K562 (cell line): Measurements from ENCODE around the gene FAM174C. TPM values are rescaled to one million over a fixed set of nuclear protein-coding genes. Genes with fewer than 3 reads are reported as not detected.

Experiments
- ATAC-seq: fragments of 200-7000 bp; cut with Tn5 transposase; 3 replicates; pipeline ENCODE4 v1.9.1; 2020; ENCODE audit warnings: moderate library complexity
- BruUV-seq: library from RNA; stranded (reverse); fragments of 400-500 nt; replicated peaks from 2 replicates; lab custom pipeline; 2021; lab: Mats Ljungman, UMichigan
- CTCF ChIA-PET: fragments of 300-600 bp; formaldehyde crosslinking; extraction: SDS; loops from one replicate; lab custom pipeline; 2021; ENCODE audit warnings: low intra/inter-chr PET ratio; lab: Yijun Ruan, JAX
- POLR2A ChIA-PET: fragments of 300-600, 350-650 bp; sonication (Branson Sonifier 250); formaldehyde crosslinking; extraction: SDS; loops from one replicate; lab custom pipeline; 2021; ENCODE audit warnings: antibody characterized with exemption, inconsistent platforms; lab: Yijun Ruan, JAX
- DNase-seq, 4 experiments: peaks; one replicate each; pipeline versions ENCODE4 v3.0.0 to v3.0.0-alpha.2; 2011 to 2018; ENCODE audit warnings: low spot score in 3 of 4, mixed read lengths in 3 of 4; ENCODE audit errors: extremely low read depth in 1 of 4
- FAIRE-seq: peaks from 2 replicates; lab custom pipeline; 2011; peaks lifted over from hg19 to GRCh38; lab: Jason Lieb, UNC
- H2AFZ ChIP-seq: 2 replicates; pipeline ENCODE4 v1.6.0; 2011; ENCODE audit warnings: low read depth, low read length, control low read depth, inconsistent platforms
- H3K27ac ChIP-seq: fragments of 200-600 bp; 3 replicates; pipeline ENCODE4 v1.8.0; 2011; ENCODE audit warnings: low read depth, mild to moderate bottlenecking, control low read depth, inconsistent platforms, low read length, moderate library complexity, mixed read lengths; ENCODE audit errors: extremely low read depth
- H3K27me3 ChIP-seq, 2 experiments: fragments of 300-600 bp in 1 of 2; 2 replicates in 1 of 2; 3 replicates in 1 of 2; pipeline versions ENCODE4 v1.6.0 to v1.8.0; 2011; ENCODE audit warnings: inconsistent platforms in 2 of 2, low read length in 2 of 2, mild to moderate bottlenecking in 1 of 2, mixed read lengths in 1 of 2, moderate library complexity in 1 of 2; ENCODE audit not compliant: control insufficient read depth in 2 of 2, insufficient read depth in 2 of 2
- H3K36me3 ChIP-seq: fragments of 300-600 bp; 3 replicates; pipeline ENCODE4 v1.8.0; 2011; ENCODE audit warnings: mild to moderate bottlenecking, low read length, inconsistent platforms; ENCODE audit not compliant: control insufficient read depth, insufficient read depth
- H3K4me1 ChIP-seq, 2 experiments: fragments of 200-600 bp in 1 of 2; replicated peaks in 1 of 2; 2 replicates in 1 of 2; 3 replicates in 1 of 2; pipeline versions ENCODE4 v1.5.1 to v1.8.0; 2011; ENCODE audit warnings: inconsistent platforms in 2 of 2, low read length in 2 of 2, mild to moderate bottlenecking in 1 of 2, mixed read lengths in 1 of 2, moderate library complexity in 1 of 2; ENCODE audit not compliant: control insufficient read depth in 2 of 2, insufficient read depth in 2 of 2
- H3K4me2 ChIP-seq: 2 replicates; pipeline ENCODE4 v1.6.1; 2011; ENCODE audit warnings: low read length, control low read depth, inconsistent platforms, mixed read lengths; ENCODE audit not compliant: insufficient read depth
- H3K4me3 ChIP-seq: fragments of 200-600 bp; sonication (generic), shearing (Covaris generic); 2 replicates; pipeline ENCODE4 v1.5.1; 2016; ENCODE audit warnings: control low read depth, inconsistent platforms
- H3K79me2 ChIP-seq: fragments of 200-600 bp; 3 replicates; pipeline ENCODE4 v1.8.0; 2011; ENCODE audit warnings: low read length, inconsistent platforms; ENCODE audit not compliant: control insufficient read depth, insufficient read depth
- H3K9ac ChIP-seq, 2 experiments: 2 replicates each; pipeline versions ENCODE4 v1.6.0 to v1.6.1; 2011; ENCODE audit warnings: low read depth in 2 of 2, low read length in 2 of 2, control low read depth in 1 of 2, inconsistent platforms in 1 of 2, mild to moderate bottlenecking in 1 of 2, mixed read lengths in 1 of 2; ENCODE audit not compliant: insufficient read depth in 1 of 2
- H3K9me1 ChIP-seq: one replicate; pipeline ENCODE4 v1.6.0; 2011; ENCODE audit warnings: inconsistent platforms, mild to moderate bottlenecking, low read length, moderate library complexity; ENCODE audit not compliant: control insufficient read depth, insufficient read depth
- H3K9me3 ChIP-seq: replicated peaks from 2 replicates; pipeline ENCODE4 v1.5.1; 2011; ENCODE audit warnings: low read depth, low read length, inconsistent platforms; ENCODE audit not compliant: control insufficient read depth, insufficient read depth
- H4K20me1 ChIP-seq: replicated peaks from 2 replicates; pipeline ENCODE4 v1.6.1; 2011; ENCODE audit warnings: low read length, inconsistent platforms, mixed read lengths; ENCODE audit not compliant: control insufficient read depth, insufficient read depth
- EZH2 ChIP-seq: IDR thresholded peaks from 2 replicates; pipeline ENCODE4 v1.6.1; 2012; ENCODE audit warnings: low read depth, mild to moderate bottlenecking, inconsistent platforms, low read length, borderline replicate concordance
- FOSL1 ChIP-seq: fragments of 200-800 bp; sonication (Bioruptor generic); conservative IDR thresholded peaks from 2 replicates; pipeline ENCODE4 v1.6.1; 2016; ENCODE audit warnings: missing genetic modification characterization, missing compliant biosample characterization
- MAFF ChIP-seq: IDR thresholded peaks from 2 replicates; pipeline ENCODE4 v1.6.1; 2012; ENCODE audit warnings: low read length, improper control_type of control experiment
- MCM3 ChIP-seq: fragments of 450-650 bp; IDR thresholded peaks from 2 replicates; pipeline ENCODE4 v1.6.1; 2016
- POLR2AphosphoS2 ChIP-seq: IDR thresholded peaks from 2 replicates; pipeline ENCODE4 v1.6.1; 2012; ENCODE audit warnings: low read length, improper control_type of control experiment
- RBM39 ChIP-seq: fragments of 200-400 bp; formaldehyde crosslinking; optimal IDR thresholded peaks from 2 replicates; pipeline ENCODE3; 2018; ENCODE audit warnings: low read depth, low read length
- RFX7 ChIP-seq: fragments of 250-450 bp; sonication (Bioruptor Pico); IDR thresholded peaks from 2 replicates; pipeline ENCODE4 v1.5.1; 2021; ENCODE audit warnings: mild to moderate bottlenecking
- TCF7 ChIP-seq: sonication (generic); IDR thresholded peaks from 2 replicates; pipeline ENCODE4 v1.6.1; 2016; ENCODE audit warnings: antibody characterized with exemption, borderline replicate concordance
- ZNF146 ChIP-seq: IDR thresholded peaks from one replicate; pipeline ENCODE4 v1.6.1; 2018; ENCODE audit warnings: missing compliant biosample characterization; ENCODE audit not compliant: unreplicated experiment
- ZSCAN32 ChIP-seq: fragments of 450-650 bp; formaldehyde crosslinking; IDR thresholded peaks from 2 replicates; pipeline ENCODE4 v1.4.0; 2020; ENCODE audit warnings: mild to moderate bottlenecking, moderate library complexity
- WGBS: fragments of 100-300 bp; shearing (Covaris generic); methylation state at CpG from one replicate; pipeline ENCODE4 v1.1.6; 2016; ENCODE audit warnings: low coverage, mixed read lengths; ENCODE audit not compliant: insufficient coverage; ENCODE audit errors: missing lambda C conversion rate; 5-methylcytosine and 5-hydroxymethylcytosine counted together
- in situ Hi-C: fragments of 300-500 bp; cut with MboI; formaldehyde crosslinking; loops from 4 replicates; pipeline ENCODE4 v1.15.0; 2018; ENCODE audit warnings: inconsistent platforms, mixed read lengths
- intact Hi-C: fragments of 100-400 bp; cut with micrococcal nuclease; formaldehyde crosslinking; loops from 2 replicates; pipeline ENCODE4 v1.14.2; 2022
- polyA plus RNA-seq, 8 experiments: library from polyadenylated mRNA; depleted of rRNA in 4 of 8; stranded (reverse) in 5 of 8; unstranded in 3 of 8; fragments of >200 nt; fragmentation: Nextera tagmentation in 2 of 8; fragmentation: Illumina TruSeq in 1 of 8; extraction: Ambion mirVana in 2 of 8; extraction: Trizol in 1 of 8; gene quantifications; 2 replicates each; pipeline versions ENCODE4 v1.2.1 to v1.2.3, GENCODE V29; 2011 to 2014; ENCODE audit warnings: inconsistent platforms in 1 of 8, missing spikeins in 1 of 8
- total RNA-seq, 7 experiments: library from RNA; depleted of rRNA in 6 of 7; stranded (reverse); fragments of >200 nt in 6 of 7; fragmentation: Illumina TruSeq in 2 of 7; extraction: Trizol in 2 of 7; gene quantifications; 2 replicates each; pipeline versions ENCODE4 v1.2.1 to v1.2.3, GENCODE V29; 2011 to 2021; ENCODE audit warnings: low replicate concordance in 1 of 7
- TF ChIP-seq, protein P1 (sequence below), 2 experiments: fragments of 450-650 bp; IDR thresholded peaks; 2 replicates each; pipeline ENCODE4 v1.6.1; 2016; ENCODE audit warnings: mild to moderate bottlenecking in 2 of 2, borderline replicate concordance in 1 of 2, low read depth in 1 of 2, moderate library complexity in 1 of 2
- TF ChIP-seq, protein P2 (sequence below): fragments of 450-650 bp; formaldehyde crosslinking; conservative IDR thresholded peaks from 2 replicates; pipeline ENCODE4 v1.4.0; 2022; ENCODE audit warnings: mild to moderate bottlenecking, missing genetic modification characterization
- TF ChIP-seq, protein P3 (sequence below): fragments of 200-800 bp; sonication (Bioruptor generic); IDR thresholded peaks from 2 replicates; pipeline ENCODE4 v1.6.1; 2017; ENCODE audit warnings: missing genetic modification characterization, missing compliant biosample characterization

FAM174C gene
- total and polyA plus RNA-seq, 9 of the 15 experiments (the other 6 are each of a cell fraction or from before 2014, with no cell fraction given) = 0.66 to 89.6 (median 20.3) TPM

DNA sequence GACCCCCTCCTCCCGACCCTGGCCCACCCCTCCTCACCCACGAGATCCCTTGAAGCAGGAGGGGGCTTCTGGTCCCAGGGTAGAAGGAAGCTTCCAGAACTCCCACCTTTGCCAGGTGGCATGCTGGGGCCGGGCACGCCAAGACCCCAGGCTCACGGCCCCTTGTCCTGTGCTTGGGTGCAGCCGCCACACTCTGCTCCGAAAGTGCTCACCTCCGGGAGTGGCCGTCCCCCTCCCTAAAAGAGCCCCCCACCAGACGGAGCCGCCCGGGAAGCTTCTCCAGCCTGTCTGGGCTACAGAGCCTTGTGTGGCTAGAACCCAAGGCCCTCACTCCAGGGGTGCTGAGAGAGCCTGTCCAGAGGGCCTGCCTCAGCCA is 8.6 kb downstream of the FAM174C start:
- intact Hi-C loops = no loop called here
- Histone ChIP-seq H3K27me3 (peaks cover 17 to 38% of the 10 kb centered on the region in 2 experiments; a peak in 4 of 5 replicates), H3K4me1 (peaks cover 0 to 84% of the 10 kb centered on the region in 2 experiments; a peak in 2 of 5 replicates), H3K4me3 (no peak overlapping the region), H3K9me1 (no peaks in the 10 kb centered on the region), H3K27ac (no peak overlapping the region), H3K36me3 (peaks cover 20% of the 10 kb centered on the region; the same call in 2 of the 3 replicates), H2AFZ (no peak overlapping the region), H3K9ac (peak overlapping the region in 1 of 2 experiments; percentile 4; a peak in 1 of 4 replicates), H3K79me2 (no peaks in the 10 kb centered on the region; the same call in 2 of the 3 replicates), H3K4me2 (no peak overlapping the region), H3K9me3 (no peaks in the 10 kb centered on the region), H4K20me1 (peaks cover 20% of the 10 kb centered on the region)
- WGBS = 32% methylated on average over 12 of the region's 12 CpGs
- DNase-seq (no peak), FAIRE-seq (no peak), ATAC-seq (no peak)
- in situ Hi-C loops = no loop called here
- ChIA-PET POLR2A (interaction anchor here (0.6 to 2.0 kb wide), 5 partner anchors 12 to 105 kb away, joined by 3 to 9 read pairs (median 3); partner anchors contain the start of gene CIRBP), CTCF (no interaction called here)
- no TSS peak for BruUV-seq
- TF ChIP-seq FOSL1 (tag) = no peak
- no peak for TF ChIP-seq EZH2
- TF ChIP-seq ZSCAN32 = no peak
- TF ChIP-seq RBM39 = no peak
- TF ChIP-seq TCF7 = no peak
- TF ChIP-seq, protein P1, sequence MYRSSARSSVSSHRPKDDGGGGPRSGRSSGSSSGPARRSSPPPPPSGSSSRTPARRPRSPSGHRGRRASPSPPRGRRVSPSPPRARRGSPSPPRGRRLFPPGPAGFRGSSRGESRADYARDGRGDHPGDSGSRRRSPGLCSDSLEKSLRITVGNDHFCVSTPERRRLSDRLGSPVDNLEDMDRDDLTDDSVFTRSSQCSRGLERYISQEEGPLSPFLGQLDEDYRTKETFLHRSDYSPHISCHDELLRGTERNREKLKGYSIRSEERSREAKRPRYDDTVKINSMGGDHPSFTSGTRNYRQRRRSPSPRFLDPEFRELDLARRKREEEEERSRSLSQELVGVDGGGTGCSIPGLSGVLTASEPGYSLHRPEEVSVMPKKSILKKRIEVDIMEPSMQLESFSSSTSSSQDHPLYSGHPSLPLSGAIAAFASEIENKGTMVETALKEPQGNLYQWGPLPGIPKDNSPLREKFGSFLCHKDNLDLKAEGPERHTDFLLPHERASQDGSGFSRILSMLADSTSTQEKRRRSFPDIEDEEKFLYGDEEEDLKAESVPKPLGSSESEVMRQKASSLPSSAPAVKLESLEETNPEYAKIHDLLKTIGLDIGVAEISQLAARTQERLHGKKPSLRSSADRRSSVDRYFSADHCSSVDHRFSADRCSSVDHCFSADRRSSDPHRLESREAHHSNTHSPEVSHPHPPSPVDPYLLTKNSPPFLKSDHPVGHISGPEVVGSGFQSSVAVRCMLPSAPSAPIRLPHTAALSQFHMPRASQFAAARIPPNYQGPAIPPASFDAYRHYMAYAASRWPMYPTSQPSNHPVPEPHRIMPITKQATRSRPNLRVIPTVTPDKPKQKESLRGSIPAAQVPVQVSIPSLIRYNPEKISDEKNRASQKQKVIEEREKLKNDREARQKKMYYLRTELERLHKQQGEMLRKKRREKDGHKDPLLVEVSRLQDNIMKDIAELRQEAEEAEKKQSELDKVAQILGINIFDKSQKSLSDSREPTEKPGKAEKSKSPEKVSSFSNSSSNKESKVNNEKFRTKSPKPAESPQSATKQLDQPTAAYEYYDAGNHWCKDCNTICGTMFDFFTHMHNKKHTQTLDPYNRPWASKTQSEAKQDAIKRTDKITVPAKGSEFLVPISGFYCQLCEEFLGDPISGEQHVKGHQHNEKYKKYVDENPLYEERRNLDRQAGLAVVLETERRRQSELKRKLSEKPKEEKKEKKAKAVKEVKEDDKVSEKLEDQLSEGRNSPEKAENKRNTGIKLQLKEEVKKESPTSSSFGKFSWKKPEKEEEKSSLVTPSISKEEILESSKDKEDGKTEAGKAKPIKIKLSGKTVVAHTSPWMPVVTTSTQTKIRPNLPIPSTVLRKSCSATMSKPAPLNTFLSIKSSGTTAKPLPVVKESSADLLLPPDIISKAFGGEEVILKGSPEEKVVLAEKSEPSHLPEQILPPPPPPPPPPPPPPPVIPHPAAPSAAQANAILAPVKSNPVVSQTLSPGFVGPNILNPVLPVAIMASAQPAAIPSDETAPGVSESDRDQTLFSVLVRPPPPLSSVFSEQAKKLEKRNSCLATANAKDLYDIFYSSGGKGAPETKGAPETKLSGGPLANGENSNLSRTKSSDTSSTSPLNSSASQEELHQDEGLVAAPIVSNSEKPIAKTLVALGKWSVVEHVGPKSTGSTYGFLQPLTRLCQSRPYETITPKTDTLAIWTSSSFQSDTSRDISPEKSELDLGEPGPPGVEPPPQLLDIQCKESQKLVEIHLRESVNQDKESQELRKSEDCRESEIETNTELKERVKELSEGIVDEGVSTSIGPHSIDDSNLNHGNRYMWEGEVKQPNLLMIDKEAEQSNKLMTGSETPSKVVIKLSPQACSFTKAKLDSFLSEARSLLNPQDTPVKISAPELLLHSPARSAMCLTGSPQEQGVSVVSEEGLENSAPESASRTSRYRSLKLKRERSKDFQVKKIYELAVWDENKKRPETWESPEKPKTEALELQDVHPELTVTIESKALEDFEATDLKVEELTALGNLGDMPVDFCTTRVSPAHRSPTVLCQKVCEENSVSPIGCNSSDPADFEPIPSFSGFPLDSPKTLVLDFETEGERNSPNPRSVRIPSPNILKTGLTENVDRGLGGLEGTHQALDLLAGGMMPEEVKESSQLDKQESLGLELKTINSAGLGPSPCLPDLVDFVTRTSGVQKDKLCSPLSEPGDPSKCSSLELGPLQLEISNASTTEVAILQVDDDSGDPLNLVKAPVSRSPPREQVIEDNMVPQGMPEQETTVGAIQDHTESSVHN (IDR thresholded peaks at IDR 0.05; ENCODE audit: borderline replicate concordance in 1 of 2, low read depth in 1 of 2) = no peak
- no peak for TF ChIP-seq MAFF
- no peak for TF ChIP-seq POLR2AphosphoS2
- TF ChIP-seq MCM3 = no peak
- TF ChIP-seq, protein P2, sequence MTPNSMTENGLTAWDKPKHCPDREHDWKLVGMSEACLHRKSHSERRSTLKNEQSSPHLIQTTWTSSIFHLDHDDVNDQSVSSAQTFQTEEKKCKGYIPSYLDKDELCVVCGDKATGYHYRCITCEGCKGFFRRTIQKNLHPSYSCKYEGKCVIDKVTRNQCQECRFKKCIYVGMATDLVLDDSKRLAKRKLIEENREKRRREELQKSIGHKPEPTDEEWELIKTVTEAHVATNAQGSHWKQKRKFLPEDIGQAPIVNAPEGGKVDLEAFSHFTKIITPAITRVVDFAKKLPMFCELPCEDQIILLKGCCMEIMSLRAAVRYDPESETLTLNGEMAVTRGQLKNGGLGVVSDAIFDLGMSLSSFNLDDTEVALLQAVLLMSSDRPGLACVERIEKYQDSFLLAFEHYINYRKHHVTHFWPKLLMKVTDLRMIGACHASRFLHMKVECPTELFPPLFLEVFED (CRISPR knock-in tag) = no peak
- TF ChIP-seq, protein P3, sequence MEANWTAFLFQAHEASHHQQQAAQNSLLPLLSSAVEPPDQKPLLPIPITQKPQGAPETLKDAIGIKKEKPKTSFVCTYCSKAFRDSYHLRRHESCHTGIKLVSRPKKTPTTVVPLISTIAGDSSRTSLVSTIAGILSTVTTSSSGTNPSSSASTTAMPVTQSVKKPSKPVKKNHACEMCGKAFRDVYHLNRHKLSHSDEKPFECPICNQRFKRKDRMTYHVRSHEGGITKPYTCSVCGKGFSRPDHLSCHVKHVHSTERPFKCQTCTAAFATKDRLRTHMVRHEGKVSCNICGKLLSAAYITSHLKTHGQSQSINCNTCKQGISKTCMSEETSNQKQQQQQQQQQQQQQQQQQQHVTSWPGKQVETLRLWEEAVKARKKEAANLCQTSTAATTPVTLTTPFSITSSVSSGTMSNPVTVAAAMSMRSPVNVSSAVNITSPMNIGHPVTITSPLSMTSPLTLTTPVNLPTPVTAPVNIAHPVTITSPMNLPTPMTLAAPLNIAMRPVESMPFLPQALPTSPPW (CRISPR knock-in tag) = no peak
- TF ChIP-seq RFX7 = no peak
- TF ChIP-seq ZNF146 (CRISPR knock-in tag) = no peak
